Measurements from ENCODE around the gene PCDHGB6.

The PCDHGB6 gene

DNA sequence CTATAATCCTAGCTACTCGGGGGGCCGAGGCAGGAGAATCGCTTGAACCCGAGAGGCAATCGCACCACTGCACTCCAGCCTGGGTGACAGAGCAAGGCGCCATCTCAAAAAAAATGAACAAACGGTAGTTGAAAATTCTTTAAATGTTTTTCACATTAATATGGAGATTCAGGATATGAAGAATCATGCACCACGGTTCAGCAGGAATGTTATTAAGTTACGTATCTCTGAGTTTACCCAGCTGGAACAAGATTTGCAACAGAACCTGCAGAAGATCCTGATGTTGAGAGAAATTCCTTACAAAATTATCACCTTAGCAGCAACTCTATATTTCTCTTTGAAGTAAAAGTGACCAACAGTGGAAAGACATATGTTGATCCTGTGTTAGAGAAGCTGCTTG lies 32.5 kb downstream of the PCDHGB6 start:
- TF ChIP-seq, protein P1, sequence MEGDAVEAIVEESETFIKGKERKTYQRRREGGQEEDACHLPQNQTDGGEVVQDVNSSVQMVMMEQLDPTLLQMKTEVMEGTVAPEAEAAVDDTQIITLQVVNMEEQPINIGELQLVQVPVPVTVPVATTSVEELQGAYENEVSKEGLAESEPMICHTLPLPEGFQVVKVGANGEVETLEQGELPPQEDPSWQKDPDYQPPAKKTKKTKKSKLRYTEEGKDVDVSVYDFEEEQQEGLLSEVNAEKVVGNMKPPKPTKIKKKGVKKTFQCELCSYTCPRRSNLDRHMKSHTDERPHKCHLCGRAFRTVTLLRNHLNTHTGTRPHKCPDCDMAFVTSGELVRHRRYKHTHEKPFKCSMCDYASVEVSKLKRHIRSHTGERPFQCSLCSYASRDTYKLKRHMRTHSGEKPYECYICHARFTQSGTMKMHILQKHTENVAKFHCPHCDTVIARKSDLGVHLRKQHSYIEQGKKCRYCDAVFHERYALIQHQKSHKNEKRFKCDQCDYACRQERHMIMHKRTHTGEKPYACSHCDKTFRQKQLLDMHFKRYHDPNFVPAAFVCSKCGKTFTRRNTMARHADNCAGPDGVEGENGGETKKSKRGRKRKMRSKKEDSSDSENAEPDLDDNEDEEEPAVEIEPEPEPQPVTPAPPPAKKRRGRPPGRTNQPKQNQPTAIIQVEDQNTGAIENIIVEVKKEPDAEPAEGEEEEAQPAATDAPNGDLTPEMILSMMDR (IDR thresholded peaks at IDR 0.05; ENCODE audit: control insufficient read depth, extremely low read depth, insufficient read depth): no peak
- H3K4me3 ChIP-seq (ENCODE audit: low read depth, low read length): no peak overlapping the region
- no peak for DNase-seq (ENCODE audit: low read depth)

DNA sequence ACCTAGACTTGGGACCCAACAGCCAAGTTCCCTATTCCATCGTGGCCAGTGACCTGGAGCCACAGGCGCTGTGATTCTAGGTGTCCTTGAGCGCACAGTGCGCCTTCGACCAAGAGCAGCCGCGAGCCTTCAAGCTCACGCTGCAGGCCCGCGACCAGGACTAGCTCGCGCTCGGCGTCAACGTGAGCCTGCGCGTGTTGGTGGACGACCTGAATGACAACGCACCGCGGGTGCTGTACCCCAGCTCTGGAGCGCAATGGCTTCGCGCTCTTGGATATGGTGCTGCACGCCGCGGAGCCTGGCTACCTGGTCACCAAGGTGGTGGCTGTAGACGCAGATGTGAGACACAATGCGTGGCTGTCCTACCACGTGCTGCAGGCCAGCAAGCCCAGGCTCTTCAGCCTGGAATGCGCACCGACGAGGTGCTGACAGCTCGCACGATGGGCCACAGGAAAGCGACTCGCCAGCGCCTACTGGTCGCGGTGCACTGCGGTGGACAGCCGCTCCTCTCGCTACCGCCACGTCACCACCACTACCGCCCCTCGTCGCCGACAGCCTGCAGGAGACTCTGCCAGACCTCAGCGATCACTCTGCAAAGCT lies 33.9 kb downstream of the PCDHGB6 start:
- no peak for DNase-seq (ENCODE audit: low read depth)
- no peak overlapping the region for H3K4me3 ChIP-seq (ENCODE audit: low read depth, low read length)
- TF ChIP-seq, protein P1 (IDR thresholded peaks at IDR 0.05; ENCODE audit: control insufficient read depth, extremely low read depth, insufficient read depth): no peak
